HUDEP-2 (cell line): ENCODE measurements around the gene FCER2.
"Not testable (repeated sequence)": the region's sequence is repeated elsewhere in the genome, so short reads cannot be mapped to it uniquely, and the experiment has no call there.

Experiments used
- DNase-seq, 76 experiments: peaks; one replicate each; lab custom pipeline; 2025; ENCODE audit not compliant: unreplicated experiment in 76 of 76; lab: John Stamatoyannopoulos, UW

FCER2 gene, protein sequence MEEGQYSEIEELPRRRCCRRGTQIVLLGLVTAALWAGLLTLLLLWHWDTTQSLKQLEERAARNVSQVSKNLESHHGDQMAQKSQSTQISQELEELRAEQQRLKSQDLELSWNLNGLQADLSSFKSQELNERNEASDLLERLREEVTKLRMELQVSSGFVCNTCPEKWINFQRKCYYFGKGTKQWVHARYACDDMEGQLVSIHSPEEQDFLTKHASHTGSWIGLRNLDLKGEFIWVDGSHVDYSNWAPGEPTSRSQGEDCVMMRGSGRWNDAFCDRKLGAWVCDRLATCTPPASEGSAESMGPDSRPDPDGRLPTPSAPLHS

DNA sequence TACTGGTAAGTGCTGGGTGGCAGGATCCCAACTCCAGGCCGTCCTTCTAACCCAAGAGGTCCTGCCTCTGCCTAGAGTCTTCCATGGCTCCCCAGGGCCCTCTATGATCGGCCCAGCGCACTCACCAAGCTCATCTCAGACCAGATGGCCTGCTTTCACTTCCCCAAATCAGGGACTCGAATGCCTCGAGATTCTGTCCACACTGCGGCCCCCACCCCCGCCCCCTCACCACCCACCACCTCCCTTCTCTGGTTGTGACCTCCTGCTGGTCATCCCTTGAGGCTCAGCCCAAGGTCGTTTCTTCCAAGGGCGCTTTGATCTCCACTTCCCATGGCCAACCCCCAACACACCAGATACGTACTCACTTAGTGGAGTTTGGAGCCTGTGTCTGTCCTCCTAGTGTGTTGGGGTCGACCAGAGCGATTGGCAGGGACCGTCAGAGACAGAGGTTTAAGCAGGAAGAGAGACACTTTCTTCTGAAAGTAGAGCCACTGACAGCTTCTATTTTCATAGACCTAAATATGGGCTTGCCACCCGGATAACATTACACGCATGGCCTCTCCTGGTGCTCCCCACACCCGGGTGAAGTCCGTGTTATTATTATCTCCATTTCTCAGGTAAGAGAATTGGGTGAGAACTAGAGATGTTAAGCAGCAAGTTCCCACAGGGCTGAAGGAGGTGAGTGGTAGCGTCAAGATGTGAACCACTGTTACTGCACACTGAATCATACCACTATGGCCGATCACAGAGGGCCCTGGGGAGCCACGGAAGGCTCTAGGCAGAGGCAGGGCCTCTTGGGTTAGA lies at the start of gene FCER2:
Gene FCER2, minus strand, starts transcription at position 478 of the 804 bp plus-strand sequence. CDS start 2,371 bp downstream, outside the sequence.
- DNase-seq = no peak

GRCh38 chr19:7751157-7751783 lies 49.3 kb upstream of the FCER2 start:
- DNase-seq = no peak

DNA sequence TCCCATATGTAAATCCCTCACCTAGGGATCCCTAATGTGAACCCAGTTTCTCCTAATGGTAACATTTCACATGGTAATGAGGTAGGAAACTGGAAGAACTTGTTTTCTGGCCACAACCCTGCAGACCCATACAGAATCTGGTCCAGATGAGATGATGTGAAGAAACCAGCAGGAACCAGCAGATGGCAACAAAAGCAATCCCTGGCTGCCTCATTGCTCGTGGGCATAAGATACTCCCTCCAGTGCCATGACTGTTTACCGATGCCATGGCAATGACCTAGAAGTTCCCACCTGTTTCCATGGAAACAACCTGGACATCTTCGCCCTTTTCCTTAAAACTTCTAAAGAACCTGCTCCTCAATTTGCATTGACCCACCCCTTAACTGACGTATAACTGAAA lies 46.8 kb upstream of the FCER2 start:
- DNase-seq = peak in 10 of 76 experiments; percentile 4 to 28 (median 18)

- DNase-seq = no peak
Measured at GRCh38 chr19:7748171-7748570, 46.2 kb upstream of the FCER2 start.

GRCh38 chr19:7746903-7747884 lies 45.3 kb upstream of the FCER2 start, which contains the start of gene CD209:
TSS of gene CD209 (minus strand) at chr19:7747534. CDS start at chr19:7747511, 23 bp downstream.
- no peak for DNase-seq

- not testable (repeated sequence) for DNase-seq
Measured at GRCh38 chr19:7746306-7746705, 44.4 kb upstream of the FCER2 start.

DNA sequence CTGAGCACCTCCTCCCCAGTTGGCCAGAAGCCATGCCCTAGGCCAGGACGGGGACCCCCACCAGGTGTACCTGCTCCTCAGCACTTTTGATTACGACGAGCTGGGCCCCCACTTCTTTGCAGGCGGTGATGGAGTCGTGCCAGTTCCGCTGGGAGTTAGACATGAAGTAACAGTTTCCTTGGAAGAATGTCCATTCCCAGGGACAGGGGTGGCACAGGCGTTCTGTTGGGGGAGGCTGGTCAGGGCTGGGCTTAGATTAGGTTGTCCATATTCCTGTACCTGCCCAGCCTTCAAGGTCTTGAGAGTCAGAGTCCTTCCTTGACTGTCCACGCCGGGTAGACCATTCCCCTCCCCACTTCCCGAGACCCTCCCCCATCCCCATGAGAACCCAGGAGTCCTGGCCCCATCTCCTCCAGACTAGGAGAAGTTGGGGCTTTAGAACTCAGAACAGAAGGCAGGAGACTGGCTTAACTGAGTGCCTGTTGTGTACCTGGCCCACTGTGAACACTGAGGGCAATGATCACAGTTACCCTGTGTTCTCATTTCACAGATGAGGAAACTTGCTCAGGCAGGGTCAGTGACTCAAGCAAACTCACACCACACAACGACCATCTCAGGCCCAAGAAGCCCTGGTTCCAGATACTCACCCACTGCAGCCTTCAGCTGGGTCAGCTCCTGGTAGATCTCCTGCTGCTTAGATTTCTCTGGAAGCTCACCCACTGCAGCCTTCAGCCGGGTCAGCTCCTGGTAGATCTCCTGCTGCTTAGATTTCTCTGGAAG lies 43.1 kb upstream of the FCER2 start:
- DNase-seq = no peak

GRCh38 chr19:7744199-7744786 lies 42.4 kb upstream of the FCER2 start:
- DNase-seq = no peak

DNA sequence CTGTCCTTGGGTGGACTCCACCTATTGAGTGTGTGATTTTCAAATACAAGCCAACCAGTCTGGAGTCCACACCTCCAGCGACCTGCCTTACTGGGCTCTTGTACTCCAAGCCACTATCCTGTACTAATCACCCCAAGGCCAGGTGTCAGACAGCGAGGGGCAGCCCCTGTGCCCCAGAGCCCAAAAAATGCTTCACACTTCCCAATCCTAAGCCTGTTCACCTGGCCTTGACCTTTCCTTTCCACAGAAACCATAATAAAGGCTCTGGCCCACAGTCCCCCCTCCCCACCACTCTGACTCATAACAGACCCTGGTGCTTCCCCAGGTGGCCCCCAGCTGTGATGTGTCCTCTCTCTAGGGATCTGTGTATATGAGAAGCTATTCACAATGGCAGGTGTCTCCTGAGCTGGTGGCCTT lies 41.5 kb upstream of the FCER2 start:
- no peak for DNase-seq

DNA sequence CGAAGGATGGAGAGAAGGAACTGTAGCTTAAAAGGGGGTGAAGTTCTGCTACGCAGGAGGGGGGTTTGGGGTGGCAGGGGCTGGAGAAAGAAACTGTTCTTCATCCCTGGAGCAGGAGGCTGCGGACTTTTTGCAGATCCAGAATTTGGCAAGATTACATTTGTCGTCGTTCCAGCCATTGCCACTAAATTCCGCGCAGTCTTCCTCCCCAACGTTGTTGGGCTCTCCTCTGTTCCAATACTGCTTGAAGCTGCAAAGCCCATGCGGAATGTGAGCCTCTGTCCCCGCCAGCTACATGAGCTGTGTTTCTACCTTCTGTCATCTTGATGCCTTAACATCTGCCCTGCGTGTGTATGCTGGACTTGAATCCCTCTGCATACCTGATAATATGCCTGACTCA lies 41.1 kb upstream of the FCER2 start:
- DNase-seq = no peak

GRCh38 chr19:7742575-7742974 lies 40.6 kb upstream of the FCER2 start:
- no peak for DNase-seq

- no peak for DNase-seq
Measured at GRCh38 chr19:7740682-7741054, 38.7 kb upstream of the FCER2 start.

- no peak for DNase-seq
Measured at GRCh38 chr19:7739801-7740681, 38.1 kb upstream of the FCER2 start.

DNA sequence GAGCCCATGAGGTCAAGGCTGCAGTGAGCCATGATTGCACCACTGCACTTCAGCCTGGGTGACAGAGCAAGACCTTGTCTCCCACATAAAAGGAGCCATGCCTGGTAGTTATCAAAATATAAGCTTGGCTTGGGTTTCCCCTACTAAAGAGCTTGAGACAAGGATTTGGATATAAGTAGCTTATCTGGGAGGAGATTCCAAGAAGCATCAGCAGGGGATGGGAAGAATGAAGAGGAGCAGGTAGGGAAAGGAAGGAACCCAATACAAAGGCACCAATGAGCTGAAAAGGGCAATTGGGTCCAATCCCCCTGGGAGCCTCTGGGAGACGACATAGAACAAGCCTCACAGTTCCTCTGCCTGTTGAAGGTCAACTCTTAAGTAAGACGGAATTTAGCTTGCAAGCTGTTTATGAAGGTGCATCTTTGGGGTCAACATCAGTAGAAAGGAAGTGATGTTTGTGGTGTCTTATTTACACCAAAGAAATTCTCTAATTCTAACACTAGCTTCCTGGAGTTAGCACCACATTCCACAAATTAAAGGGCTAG lies 37.4 kb upstream of the FCER2 start:
- DNase-seq = no peak

DNA sequence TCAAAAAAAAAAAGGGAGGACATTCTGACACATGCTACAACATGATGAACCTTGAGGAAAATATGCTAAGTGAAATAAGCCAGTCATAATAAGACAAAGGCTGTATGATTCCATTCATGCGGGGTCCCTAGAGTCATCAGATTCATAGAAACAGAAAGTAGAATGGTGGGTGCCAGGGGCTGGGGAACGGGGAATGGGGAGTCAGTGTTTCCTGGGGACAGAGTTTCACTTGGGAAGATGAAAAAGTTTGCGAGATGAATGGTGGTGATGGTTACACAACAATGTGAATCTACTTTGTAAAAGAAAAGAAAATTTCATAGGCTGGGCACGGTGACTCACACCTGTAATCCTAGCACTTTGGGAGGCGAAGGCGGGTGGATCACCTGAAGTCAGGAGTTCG lies 36.1 kb upstream of the FCER2 start:
- no peak for DNase-seq

- DNase-seq = no peak
Measured at GRCh38 chr19:7737215-7737614, 35.3 kb upstream of the FCER2 start.

DNA sequence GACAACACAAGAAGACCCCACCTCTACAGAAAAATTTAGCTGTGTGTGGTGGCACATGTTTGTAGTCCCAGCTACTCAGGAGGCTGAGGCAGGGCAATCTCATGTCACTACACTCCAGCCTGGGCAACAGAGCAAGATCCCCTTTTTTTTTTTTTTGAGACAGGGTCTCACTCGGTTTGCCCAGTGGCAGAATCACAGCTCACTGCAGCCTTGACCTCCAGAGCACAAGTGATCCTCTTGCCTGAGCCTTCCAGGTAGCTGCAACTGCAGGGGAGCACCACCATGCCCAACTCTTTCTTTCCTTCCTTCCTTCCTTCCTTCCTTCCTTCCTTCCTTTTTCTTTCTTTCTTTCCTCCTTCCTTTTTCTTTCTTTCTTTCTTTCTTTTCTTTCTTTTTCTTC lies 34.2 kb upstream of the FCER2 start:
- no peak for DNase-seq
